HepG2 (cell line): ENCODE results near the gene CLBA1. TPM values are rescaled to one million over a fixed set of nuclear protein-coding genes. Genes with fewer than 3 reads are reported as not detected.

Experiments used
- E2F2 ChIP-seq: sonication (generic); formaldehyde crosslinking; IDR thresholded peaks from 2 replicates; pipeline ENCODE4 v1.4.0; 2020; ENCODE audit warnings: missing genetic modification reagents, borderline replicate concordance
- FOSL1 ChIP-seq: sonication (generic); formaldehyde crosslinking; IDR thresholded peaks from 2 replicates; pipeline ENCODE4 v1.9.0; 2021; ENCODE audit warnings: missing genetic modification reagents, borderline replicate concordance
- FOXA3 ChIP-seq: IDR thresholded peaks from 2 replicates; pipeline ENCODE4 v1.6.1; 2016; ENCODE audit warnings: missing genetic modification reagents, missing compliant biosample characterization
- FOXP1 ChIP-seq, 2 experiments: fragments of 450-650 bp in 1 of 2; IDR thresholded peaks; 2 replicates each; pipeline ENCODE4 v1.6.1; 2017 to 2018; ENCODE audit warnings: antibody characterized with exemption in 1 of 2
- GABPB1 ChIP-seq: IDR thresholded peaks from 2 replicates; pipeline ENCODE4 v1.6.1; 2016; ENCODE audit warnings: mild to moderate bottlenecking, missing genetic modification reagents, moderate library complexity, missing compliant biosample characterization
- JUND ChIP-seq: sonication (generic); formaldehyde crosslinking; IDR thresholded peaks from 2 replicates; pipeline ENCODE4 v1.8.0; 2022; ENCODE audit warnings: mild to moderate bottlenecking, missing genetic modification reagents
- KMT2A ChIP-seq: sonication (generic); formaldehyde crosslinking; IDR thresholded peaks from 2 replicates; pipeline ENCODE4 v1.4.0; 2020; ENCODE audit warnings: missing genetic modification reagents
- PBX2 ChIP-seq: IDR thresholded peaks from 2 replicates; pipeline ENCODE4 v1.6.1; 2016; ENCODE audit warnings: control low read depth
- RNF2 ChIP-seq: fragments of 450-650 bp; conservative IDR thresholded peaks from 2 replicates; pipeline ENCODE4 v1.6.1; 2016; ENCODE audit warnings: low read depth
- SAP130 ChIP-seq: IDR thresholded peaks from 2 replicates; pipeline ENCODE4 v1.6.1; 2016; ENCODE audit warnings: low read depth
- ZBTB8A ChIP-seq: sonication (generic); formaldehyde crosslinking; IDR thresholded peaks from 2 replicates; pipeline ENCODE4 v1.4.0; 2020; ENCODE audit warnings: mild to moderate bottlenecking, low read depth, missing genetic modification reagents, borderline replicate concordance
- ZNF646 ChIP-seq: sonication (generic); formaldehyde crosslinking; IDR thresholded peaks from 2 replicates; pipeline ENCODE4 v1.9.0; 2021; ENCODE audit warnings: mild to moderate bottlenecking, missing genetic modification reagents
- ZSCAN22 ChIP-seq: sonication (generic); formaldehyde crosslinking; IDR thresholded peaks from 2 replicates; pipeline ENCODE4 v1.4.0; 2020; ENCODE audit warnings: mild to moderate bottlenecking, missing genetic modification reagents
- ZSCAN29 ChIP-seq: sonication (generic); formaldehyde crosslinking; conservative IDR thresholded peaks from 2 replicates; pipeline ENCODE4 v1.4.0; 2020; ENCODE audit warnings: mild to moderate bottlenecking, missing genetic modification reagents
- polyA plus RNA-seq, 8 experiments: library from polyadenylated mRNA; depleted of rRNA in 3 of 8; stranded (reverse) in 7 of 8; unstranded in 1 of 8; fragments of >200 nt; fragmentation: Illumina TruSeq in 4 of 8; extraction: Trizol in 4 of 8; gene quantifications; 2 replicates each; pipeline versions ENCODE4 v1.2.1 to v1.2.3, GENCODE V29; 2011 to 2016; ENCODE audit warnings: low read depth in 4 of 8, missing spikeins in 1 of 8, mixed read lengths in 1 of 8; ENCODE audit not compliant: insufficient read depth in 1 of 8
- total RNA-seq, 5 experiments: library from RNA; depleted of rRNA; stranded (reverse); fragments of >200 nt; fragmentation: Illumina TruSeq; extraction: Trizol; gene quantifications; 2 replicates each; pipeline ENCODE4 v1.2.3, GENCODE V29; 2016; ENCODE audit warnings: low read depth in 1 of 5
- TF ChIP-seq, protein P1 (sequence below): sonication (generic); formaldehyde crosslinking; IDR thresholded peaks from 2 replicates; pipeline ENCODE4 v1.4.0; 2020; ENCODE audit warnings: missing genetic modification reagents
- TF ChIP-seq, protein P2 (sequence below): sonication (generic); IDR thresholded peaks from 2 replicates; pipeline ENCODE4 v1.6.1; 2016; ENCODE audit warnings: low read depth, borderline replicate concordance
- TF ChIP-seq, protein P3 (sequence below): sonication (generic); formaldehyde crosslinking; IDR thresholded peaks from 2 replicates; pipeline ENCODE4 v1.8.1; 2023; ENCODE audit warnings: mild to moderate bottlenecking, missing genetic modification reagents

The CLBA1 gene
- total and polyA plus RNA-seq, 2 of the 13 experiments (the other 11 are each of a cell fraction or from before 2014, with no cell fraction given): 1.2 to 1.4 TPM

GRCh38 chr14:104979758-104980610, 5.6 kb upstream of the CLBA1 start (continued):
- no peak for TF ChIP-seq ZSCAN29 (CRISPR knock-in tag)
- TF ChIP-seq FOXP1 (IDR thresholded peaks at IDR 0.05): 0 out of 2 replicates have a peak, but pooled peaks have one; percentile 14
- no peak for TF ChIP-seq FOXP1 (CRISPR knock-in tag; IDR thresholded peaks at IDR 0.05)
- no peak for TF ChIP-seq PBX2 (CRISPR knock-in tag)
- TF ChIP-seq, protein P1, sequence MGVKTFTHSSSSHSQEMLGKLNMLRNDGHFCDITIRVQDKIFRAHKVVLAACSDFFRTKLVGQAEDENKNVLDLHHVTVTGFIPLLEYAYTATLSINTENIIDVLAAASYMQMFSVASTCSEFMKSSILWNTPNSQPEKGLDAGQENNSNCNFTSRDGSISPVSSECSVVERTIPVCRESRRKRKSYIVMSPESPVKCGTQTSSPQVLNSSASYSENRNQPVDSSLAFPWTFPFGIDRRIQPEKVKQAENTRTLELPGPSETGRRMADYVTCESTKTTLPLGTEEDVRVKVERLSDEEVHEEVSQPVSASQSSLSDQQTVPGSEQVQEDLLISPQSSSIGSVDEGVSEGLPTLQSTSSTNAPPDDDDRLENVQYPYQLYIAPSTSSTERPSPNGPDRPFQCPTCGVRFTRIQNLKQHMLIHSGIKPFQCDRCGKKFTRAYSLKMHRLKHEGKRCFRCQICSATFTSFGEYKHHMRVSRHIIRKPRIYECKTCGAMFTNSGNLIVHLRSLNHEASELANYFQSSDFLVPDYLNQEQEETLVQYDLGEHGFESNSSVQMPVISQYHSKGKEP: no peak
- TF ChIP-seq, protein P2, sequence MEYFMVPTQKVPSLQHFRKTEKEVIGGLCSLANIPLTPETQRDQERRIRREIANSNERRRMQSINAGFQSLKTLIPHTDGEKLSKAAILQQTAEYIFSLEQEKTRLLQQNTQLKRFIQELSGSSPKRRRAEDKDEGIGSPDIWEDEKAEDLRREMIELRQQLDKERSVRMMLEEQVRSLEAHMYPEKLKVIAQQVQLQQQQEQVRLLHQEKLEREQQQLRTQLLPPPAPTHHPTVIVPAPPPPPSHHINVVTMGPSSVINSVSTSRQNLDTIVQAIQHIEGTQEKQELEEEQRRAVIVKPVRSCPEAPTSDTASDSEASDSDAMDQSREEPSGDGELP: peak; percentile 25; the same call in 1 of the 2 replicates
- peak; percentile 93 for TF ChIP-seq ZNF646 (CRISPR knock-in tag)
- TF ChIP-seq FOXA3 (CRISPR knock-in tag): no peak
- peak; percentile 64; the same call in 1 of the 2 replicates for TF ChIP-seq FOSL1 (CRISPR knock-in tag)
- TF ChIP-seq E2F2 (CRISPR knock-in tag): no peak
- TF ChIP-seq, protein P3, sequence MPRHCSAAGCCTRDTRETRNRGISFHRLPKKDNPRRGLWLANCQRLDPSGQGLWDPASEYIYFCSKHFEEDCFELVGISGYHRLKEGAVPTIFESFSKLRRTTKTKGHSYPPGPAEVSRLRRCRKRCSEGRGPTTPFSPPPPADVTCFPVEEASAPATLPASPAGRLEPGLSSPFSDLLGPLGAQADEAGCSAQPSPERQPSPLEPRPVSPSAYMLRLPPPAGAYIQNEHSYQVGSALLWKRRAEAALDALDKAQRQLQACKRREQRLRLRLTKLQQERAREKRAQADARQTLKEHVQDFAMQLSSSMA (CRISPR knock-in tag): no peak
- peak; percentile 27; the same call in 1 of the 2 replicates for TF ChIP-seq GABPB1 (CRISPR knock-in tag)
- TF ChIP-seq RNF2: no peak
- peak; percentile 39 for TF ChIP-seq JUND (CRISPR knock-in tag)
- no peak for TF ChIP-seq ZSCAN22 (CRISPR knock-in tag)
- no peak for TF ChIP-seq ZBTB8A (CRISPR knock-in tag)
- peak; percentile 39 for TF ChIP-seq SAP130 (CRISPR knock-in tag)
- TF ChIP-seq KMT2A (CRISPR knock-in tag): no peak
